Uterus (tissue), 4 donors: ENCODE data around the gene FARP2. TPM values are rescaled to one million over a fixed set of nuclear protein-coding genes. Genes with fewer than 3 reads are reported as not detected.

Experiments used
- DNase-seq, 2 donors: peaks; one replicate each; pipeline ENCODE4 v3.0.0-alpha.2; 2019 to 2020
- H3K27ac ChIP-seq, 2 donors: fragments of 200-600 bp; sonication (generic); 1 replicate in 1 of 2; 2 replicates in 1 of 2; pipeline ENCODE4 v1.5.1; 2016 to 2018
- H3K27me3 ChIP-seq, 2 donors: fragments of 200-600 bp; sonication (generic); one replicate each; pipeline ENCODE4 v1.5.1; 2018 to 2019; ENCODE audit warnings: control low read depth in 1 of 2
- H3K36me3 ChIP-seq, 2 donors: fragments of 200-600 bp; sonication (generic); one replicate each; pipeline ENCODE4 v1.5.1; 2019; ENCODE audit warnings: control low read depth in 1 of 2
- H3K4me1 ChIP-seq, 2 donors: fragments of 200-600 bp; sonication (generic); one replicate each; pipeline ENCODE4 v1.5.1; 2018 to 2019; ENCODE audit warnings: control low read depth in 1 of 2
- H3K4me3 ChIP-seq, 2 donors: fragments of 200-600 bp; sonication (generic); 1 replicate in 1 of 2; 2 replicates in 1 of 2; pipeline ENCODE4 v1.5.1; 2018 to 2019; ENCODE audit warnings: mild to moderate bottlenecking in 1 of 2
- H3K9me3 ChIP-seq, 2 donors: fragments of 200-600 bp; sonication (generic); one replicate each; pipeline ENCODE4 v1.5.1; 2019; ENCODE audit warnings: control low read depth in 1 of 2
- CTCF ChIP-seq, 4 experiments: fragments of 200-600 bp in 2 of 4; fragments of 450-650 bp in 2 of 4; sonication (generic) in 2 of 4; IDR thresholded peaks; one replicate each; pipeline ENCODE4 v1.5.1; 2016 to 2019; ENCODE audit warnings: antibody characterized with exemption in 4 of 4, mild to moderate bottlenecking in 2 of 4, moderate library complexity in 1 of 4
- POLR2A ChIP-seq, 2 donors: fragments of 450-650 bp; IDR thresholded peaks; one replicate each; pipeline ENCODE4 v1.6.1; 2016; ENCODE audit warnings: antibody characterized with exemption in 2 of 2, mild to moderate bottlenecking in 1 of 2, moderate library complexity in 1 of 2
- intact Hi-C: fragments of 100-400 bp; cut with DNase I; formaldehyde crosslinking; loops from one replicate; pipeline ENCODE4 v1.15.1; 2023; ENCODE audit warnings: low total_unique reads
- total RNA-seq, 4 donors: library from RNA; depleted of rRNA in 3 of 4; stranded (reverse); fragments of >200 nt in 3 of 4; gene quantifications; one replicate each; pipeline versions ENCODE4 v1.1.0 to v1.2.4, GENCODE V29; 2014 to 2023
- donor health status: DM: yes; HTN: yes; CAD: no.

FARP2 gene
- total RNA-seq, 4 donors from 2014 or later: 20.0 to 92.0 (median 40.6) TPM

- intact Hi-C loops: no loop called here
- no peak for TF ChIP-seq POLR2A (IDR thresholded peaks at IDR 0.05)
- TF ChIP-seq CTCF (IDR thresholded peaks at IDR 0.05): no peak
- no peaks in the 10 kb centered on the region for H3K9me3 ChIP-seq
Measured at GRCh38 chr2:241532168-241532567, 176.1 kb downstream of the FARP2 start.

GRCh38 chr2:241532733-241533601, 176.9 kb downstream of the FARP2 start:
- Histone ChIP-seq H3K4me3 (no peak overlapping the region), H3K27ac (no peak overlapping the region), H3K36me3 (no peaks in the 10 kb centered on the region), H3K9me3 (no peaks in the 10 kb centered on the region), H3K27me3 (no peaks in the 10 kb centered on the region), H3K4me1 (no peaks in the 10 kb centered on the region)
- no peak for DNase-seq
- TF ChIP-seq POLR2A (IDR thresholded peaks at IDR 0.05) (no peak), CTCF (IDR thresholded peaks at IDR 0.05) (no peak)
- intact Hi-C loops: no loop called here

More at GRCh38 chr2:241532168-241532567, 176.1 kb downstream of the FARP2 start:
- Histone ChIP-seq H3K4me3 (no peak overlapping the region), H3K36me3 (no peaks in the 10 kb centered on the region), H3K27ac (no peak overlapping the region), H3K4me1 (no peaks in the 10 kb centered on the region), H3K27me3 (no peaks in the 10 kb centered on the region)
- DNase-seq: no peak

GRCh38 chr2:241534293-241534692, 178.2 kb downstream of the FARP2 start:
- DNase-seq: no peak
- Histone ChIP-seq H3K27ac (no peak overlapping the region), H3K4me1 (no peaks in the 10 kb centered on the region), H3K27me3 (no peaks in the 10 kb centered on the region), H3K36me3 (no peaks in the 10 kb centered on the region), H3K9me3 (no peaks in the 10 kb centered on the region), H3K4me3 (no peak overlapping the region)
- TF ChIP-seq POLR2A (IDR thresholded peaks at IDR 0.05) (no peak), CTCF (IDR thresholded peaks at IDR 0.05) (no peak)
- intact Hi-C loops: no loop called here

GRCh38 chr2:241534701-241535375, 178.8 kb downstream of the FARP2 start:
- Histone ChIP-seq H3K27me3 (no peaks in the 10 kb centered on the region), H3K4me1 (no peaks in the 10 kb centered on the region), H3K27ac (no peak overlapping the region), H3K4me3 (no peak overlapping the region), H3K9me3 (no peaks in the 10 kb centered on the region), H3K36me3 (no peaks in the 10 kb centered on the region)
- TF ChIP-seq POLR2A (IDR thresholded peaks at IDR 0.05): no peak
- no peak for TF ChIP-seq CTCF (IDR thresholded peaks at IDR 0.05)
- intact Hi-C loops: no loop called here
- no peak for DNase-seq
